Measurements from ENCODE around the gene GALNT18.

The GALNT18 gene

DNA sequence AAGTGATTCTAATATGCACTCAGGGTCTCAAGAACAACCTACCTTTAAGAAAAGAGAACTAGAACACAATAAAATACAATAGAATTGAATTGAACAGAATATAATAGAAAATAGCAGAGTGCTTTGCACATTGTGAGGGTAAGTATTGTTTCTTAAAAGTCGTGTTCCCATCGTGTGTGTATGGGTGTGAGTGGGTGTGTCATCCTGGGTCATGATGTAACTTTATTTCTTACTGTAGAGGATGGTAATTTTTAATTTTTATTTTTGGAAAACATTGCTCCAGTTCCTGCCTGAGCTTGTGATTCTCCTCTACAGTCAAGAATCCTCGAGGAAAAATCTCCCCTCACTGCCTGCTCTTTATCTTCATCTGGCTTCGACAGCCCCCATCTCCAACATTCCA lies 193.1 kb downstream of the GALNT18 start:
- H3K27me3 ChIP-seq (replicated peaks; ENCODE audit: control insufficient read depth, insufficient read depth, low read length), result peaks cover 2% of the 10 kb centered on the region
- no peak for DNase-seq (ENCODE audit: low read depth)
- no peak overlapping the region for H3K9ac ChIP-seq (ENCODE audit: low read length)
- H3K4me3 ChIP-seq (ENCODE audit: low read length), result no peak overlapping the region
- H3K9me3 ChIP-seq (ENCODE audit: control insufficient read depth, low read length), result no peaks in the 10 kb centered on the region
- no peaks in the 10 kb centered on the region for H3K36me3 ChIP-seq (ENCODE audit: control insufficient read depth, insufficient read depth, low read length, severe bottlenecking)
- H3K4me1 ChIP-seq (ENCODE audit: control insufficient read depth, insufficient read depth, low read length), result peaks cover 15% of the 10 kb centered on the region

GRCh38 chr11:11427542-11427941 lies 194.3 kb downstream of the GALNT18 start:
- Histone ChIP-seq H3K9ac (ENCODE audit: low read length) (no peak overlapping the region), H3K27me3 (replicated peaks; ENCODE audit: control insufficient read depth, insufficient read depth, low read length) (no peaks in the 10 kb centered on the region), H3K9me3 (ENCODE audit: control insufficient read depth, low read length) (no peaks in the 10 kb centered on the region), H3K4me1 (ENCODE audit: control insufficient read depth, insufficient read depth, low read length) (peaks cover 15% of the 10 kb centered on the region), H3K36me3 (ENCODE audit: control insufficient read depth, insufficient read depth, low read length, severe bottlenecking) (no peaks in the 10 kb centered on the region), H3K4me3 (ENCODE audit: low read length) (no peak overlapping the region)
- DNase-seq (ENCODE audit: low read depth), result no peak

- Histone ChIP-seq H3K9me3 (ENCODE audit: control insufficient read depth, low read length) (no peaks in the 10 kb centered on the region), H3K36me3 (ENCODE audit: control insufficient read depth, insufficient read depth, low read length, severe bottlenecking) (no peaks in the 10 kb centered on the region), H3K9ac (ENCODE audit: low read length) (no peak overlapping the region)
Measured at GRCh38 chr11:11427140-11427539, 194.7 kb downstream of the GALNT18 start.

GRCh38 chr11:11426226-11426952 lies 195.4 kb downstream of the GALNT18 start:
- H3K4me1 ChIP-seq (ENCODE audit: control insufficient read depth, insufficient read depth, low read length), result peaks cover 15% of the 10 kb centered on the region
- H3K4me3 ChIP-seq (ENCODE audit: low read length), result no peak overlapping the region
- DNase-seq (ENCODE audit: low read depth), result no peak
- no peaks in the 10 kb centered on the region for H3K9me3 ChIP-seq (ENCODE audit: control insufficient read depth, low read length)
- no peaks in the 10 kb centered on the region for H3K27me3 ChIP-seq (replicated peaks; ENCODE audit: control insufficient read depth, insufficient read depth, low read length)
- H3K36me3 ChIP-seq (ENCODE audit: control insufficient read depth, insufficient read depth, low read length, severe bottlenecking), result no peaks in the 10 kb centered on the region
- H3K9ac ChIP-seq (ENCODE audit: low read length), result no peak overlapping the region

More at GRCh38 chr11:11427140-11427539, 194.7 kb downstream of the GALNT18 start:
- peaks cover 15% of the 10 kb centered on the region for H3K4me1 ChIP-seq (ENCODE audit: control insufficient read depth, insufficient read depth, low read length)
- no peaks in the 10 kb centered on the region for H3K27me3 ChIP-seq (replicated peaks; ENCODE audit: control insufficient read depth, insufficient read depth, low read length)
- H3K4me3 ChIP-seq (ENCODE audit: low read length), result no peak overlapping the region
- no peak for DNase-seq (ENCODE audit: low read depth)

DNA sequence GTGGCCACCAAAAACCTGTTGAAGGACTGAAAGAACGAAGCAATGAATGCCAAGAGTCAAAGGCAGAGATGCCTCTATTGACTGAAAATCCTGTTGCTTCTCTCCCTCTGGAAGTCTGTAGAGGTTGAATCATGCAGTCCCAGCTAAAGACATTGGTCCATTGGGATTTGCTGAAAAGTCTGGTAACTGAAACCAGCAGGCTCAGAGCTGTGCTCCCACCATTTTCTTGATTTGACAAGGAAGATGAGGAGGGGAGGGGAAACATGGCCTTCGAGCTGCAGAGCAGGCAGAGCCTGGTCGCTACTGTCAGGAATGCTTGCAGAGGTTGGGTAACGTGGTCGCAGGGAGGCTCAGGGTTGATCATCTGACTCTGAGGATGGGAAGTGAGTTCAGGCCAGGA lies 196.0 kb downstream of the GALNT18 start:
- no peaks in the 10 kb centered on the region for H3K9me3 ChIP-seq (ENCODE audit: control insufficient read depth, low read length)
- no peaks in the 10 kb centered on the region for H3K36me3 ChIP-seq (ENCODE audit: control insufficient read depth, insufficient read depth, low read length, severe bottlenecking)
- no peak overlapping the region for H3K4me3 ChIP-seq (ENCODE audit: low read length)
- H3K27me3 ChIP-seq (replicated peaks; ENCODE audit: control insufficient read depth, insufficient read depth, low read length), result no peaks in the 10 kb centered on the region
- H3K4me1 ChIP-seq (ENCODE audit: control insufficient read depth, insufficient read depth, low read length), result peaks cover 15% of the 10 kb centered on the region
- no peak overlapping the region for H3K9ac ChIP-seq (ENCODE audit: low read length)
- DNase-seq (ENCODE audit: low read depth), result no peak

GRCh38 chr11:11424688-11425087 lies 197.1 kb downstream of the GALNT18 start:
- peaks cover 15% of the 10 kb centered on the region for H3K4me1 ChIP-seq (ENCODE audit: control insufficient read depth, insufficient read depth, low read length)
- no peak for DNase-seq (ENCODE audit: low read depth)

GRCh38 chr11:11422411-11423128 lies 199.2 kb downstream of the GALNT18 start:
- DNase-seq (ENCODE audit: low read depth), result no peak
- H3K9ac ChIP-seq (ENCODE audit: low read length), result no peak overlapping the region
- no peaks in the 10 kb centered on the region for H3K36me3 ChIP-seq (ENCODE audit: control insufficient read depth, insufficient read depth, low read length, severe bottlenecking)
- no peaks in the 10 kb centered on the region for H3K9me3 ChIP-seq (ENCODE audit: control insufficient read depth, low read length)
- peaks cover 15% of the 10 kb centered on the region for H3K4me1 ChIP-seq (ENCODE audit: control insufficient read depth, insufficient read depth, low read length)
- no peaks in the 10 kb centered on the region for H3K27me3 ChIP-seq (replicated peaks; ENCODE audit: control insufficient read depth, insufficient read depth, low read length)
- no peak overlapping the region for H3K4me3 ChIP-seq (ENCODE audit: low read length)

More at GRCh38 chr11:11424688-11425087, 197.1 kb downstream of the GALNT18 start:
- no peaks in the 10 kb centered on the region for H3K9me3 ChIP-seq (ENCODE audit: control insufficient read depth, low read length)
- no peak overlapping the region for H3K4me3 ChIP-seq (ENCODE audit: low read length)
- H3K36me3 ChIP-seq (ENCODE audit: control insufficient read depth, insufficient read depth, low read length, severe bottlenecking), result no peaks in the 10 kb centered on the region
- no peaks in the 10 kb centered on the region for H3K27me3 ChIP-seq (replicated peaks; ENCODE audit: control insufficient read depth, insufficient read depth, low read length)
- H3K9ac ChIP-seq (ENCODE audit: low read length), result no peak overlapping the region

DNA sequence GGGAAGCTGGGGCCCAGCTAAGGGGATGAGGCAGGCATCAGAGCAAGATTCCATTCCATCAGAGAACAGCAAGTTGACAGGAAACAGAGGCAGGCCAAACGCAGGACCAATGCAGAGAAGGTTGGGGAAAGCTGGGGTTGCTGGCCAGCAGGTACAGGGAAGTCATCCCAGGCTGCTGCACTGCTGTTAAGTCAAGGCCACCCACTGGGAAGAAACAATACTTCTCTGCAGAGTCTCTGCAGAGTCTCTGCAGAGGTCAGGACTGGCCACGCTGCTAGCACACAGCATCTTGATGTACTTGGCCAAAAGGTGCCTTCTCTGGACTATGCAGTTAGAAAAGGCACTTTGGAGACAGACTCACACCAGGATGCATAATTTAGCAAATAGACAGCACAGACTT lies 200.3 kb downstream of the GALNT18 start:
- Histone ChIP-seq H3K4me3 (ENCODE audit: low read length) (no peak overlapping the region), H3K9ac (ENCODE audit: low read length) (no peak overlapping the region), H3K27me3 (replicated peaks; ENCODE audit: control insufficient read depth, insufficient read depth, low read length) (no peaks in the 10 kb centered on the region), H3K9me3 (ENCODE audit: control insufficient read depth, low read length) (no peaks in the 10 kb centered on the region), H3K36me3 (ENCODE audit: control insufficient read depth, insufficient read depth, low read length, severe bottlenecking) (no peaks in the 10 kb centered on the region), H3K4me1 (ENCODE audit: control insufficient read depth, insufficient read depth, low read length) (peaks cover 18% of the 10 kb centered on the region)
- DNase-seq (ENCODE audit: low read depth), result no peak

DNA sequence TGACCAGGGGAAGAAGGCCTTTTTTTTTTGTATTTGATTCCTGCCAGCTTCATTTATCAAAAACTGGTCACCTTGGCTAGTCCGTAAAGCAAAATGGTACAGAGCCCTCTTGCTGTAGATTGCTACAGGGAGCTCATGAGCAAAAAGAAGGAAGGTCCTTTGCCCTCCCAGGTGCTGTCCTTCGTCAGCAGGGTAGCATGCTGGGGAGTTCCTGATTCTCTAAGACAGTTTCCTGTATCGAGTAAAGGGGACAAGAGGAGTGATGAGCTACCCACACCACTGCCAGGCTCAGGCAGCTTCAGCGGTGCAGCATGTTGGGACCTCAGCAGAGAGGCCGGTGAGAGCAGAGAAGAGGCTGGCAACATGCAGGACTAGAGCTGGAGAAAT lies 200.9 kb downstream of the GALNT18 start:
- Histone ChIP-seq H3K9me3 (ENCODE audit: control insufficient read depth, low read length) (no peaks in the 10 kb centered on the region), H3K4me3 (ENCODE audit: low read length) (no peak overlapping the region), H3K27me3 (replicated peaks; ENCODE audit: control insufficient read depth, insufficient read depth, low read length) (no peaks in the 10 kb centered on the region), H3K9ac (ENCODE audit: low read length) (no peak overlapping the region), H3K4me1 (ENCODE audit: control insufficient read depth, insufficient read depth, low read length) (peaks cover 18% of the 10 kb centered on the region), H3K36me3 (ENCODE audit: control insufficient read depth, insufficient read depth, low read length, severe bottlenecking) (no peaks in the 10 kb centered on the region)
- DNase-seq (ENCODE audit: low read depth), result no peak

DNA sequence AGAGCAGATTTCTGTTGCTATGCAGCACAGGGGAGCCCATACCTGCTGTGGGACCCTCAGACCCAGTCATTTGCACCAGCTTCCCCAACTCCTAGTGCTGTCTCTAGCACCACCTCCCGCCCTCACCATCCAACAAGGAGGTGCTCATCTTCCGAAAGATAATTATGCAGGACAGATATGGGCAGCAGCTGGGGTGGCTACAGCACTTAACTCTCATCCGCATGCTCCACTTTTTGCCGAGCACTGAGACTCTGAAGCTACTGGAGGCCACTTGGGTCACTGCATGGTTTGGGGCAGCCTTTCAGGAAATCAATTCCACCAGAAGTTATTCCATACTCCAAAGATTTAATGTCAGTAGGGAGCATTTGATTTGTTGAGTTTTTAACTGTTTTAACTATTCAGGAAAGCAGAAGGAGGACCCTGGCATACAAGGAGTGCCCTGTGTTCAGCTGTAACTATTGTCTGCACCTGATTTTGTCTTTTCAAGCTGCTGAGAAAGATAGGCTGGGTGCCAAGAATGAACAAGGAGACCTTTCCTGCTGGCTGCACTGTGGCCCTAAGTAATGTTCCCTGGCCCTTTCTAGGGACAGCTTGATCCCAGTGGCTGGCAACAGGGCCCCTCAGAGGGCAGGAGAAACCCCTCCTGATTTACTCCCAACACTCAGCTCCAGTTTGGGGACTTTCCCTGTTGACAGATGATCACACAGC lies 201.5 kb downstream of the GALNT18 start:
- DNase-seq (ENCODE audit: low read depth), result no peak
- H3K27me3 ChIP-seq (replicated peaks; ENCODE audit: control insufficient read depth, insufficient read depth, low read length), result no peaks in the 10 kb centered on the region
- H3K4me1 ChIP-seq (ENCODE audit: control insufficient read depth, insufficient read depth, low read length), result peaks cover 19% of the 10 kb centered on the region
- no peak overlapping the region for H3K4me3 ChIP-seq (ENCODE audit: low read length)
- H3K9ac ChIP-seq (ENCODE audit: low read length), result no peak overlapping the region
- no peaks in the 10 kb centered on the region for H3K9me3 ChIP-seq (ENCODE audit: control insufficient read depth, low read length)
- H3K36me3 ChIP-seq (ENCODE audit: control insufficient read depth, insufficient read depth, low read length, severe bottlenecking), result no peaks in the 10 kb centered on the region

DNA sequence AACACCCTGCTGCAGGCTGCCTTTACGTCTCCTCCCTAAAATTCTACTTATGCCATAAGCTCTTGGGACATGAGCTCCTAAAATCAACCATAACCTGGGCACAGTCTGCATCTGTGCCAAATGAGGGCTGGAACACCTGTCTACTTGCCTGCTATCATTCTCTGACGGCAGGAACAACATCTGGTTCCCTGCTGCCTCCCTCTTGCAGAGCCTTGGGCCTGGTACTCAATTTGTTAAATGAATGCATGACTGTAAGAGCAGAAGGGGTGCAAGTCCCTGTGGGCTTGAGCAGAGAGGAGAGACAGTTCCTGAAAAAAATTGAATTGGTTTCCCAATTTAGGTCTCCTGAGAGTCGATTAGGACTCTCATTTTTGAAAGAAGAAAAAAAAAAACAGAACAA lies 202.1 kb downstream of the GALNT18 start:
- Histone ChIP-seq H3K9ac (ENCODE audit: low read length) (no peak overlapping the region), H3K27me3 (replicated peaks; ENCODE audit: control insufficient read depth, insufficient read depth, low read length) (no peaks in the 10 kb centered on the region), H3K4me1 (ENCODE audit: control insufficient read depth, insufficient read depth, low read length) (peaks cover 19% of the 10 kb centered on the region), H3K36me3 (ENCODE audit: control insufficient read depth, insufficient read depth, low read length, severe bottlenecking) (no peaks in the 10 kb centered on the region), H3K4me3 (ENCODE audit: low read length) (no peak overlapping the region), H3K9me3 (ENCODE audit: control insufficient read depth, low read length) (no peaks in the 10 kb centered on the region)
- DNase-seq (ENCODE audit: low read depth), result no peak
